ENCODE measurements around the gene DOK6.

- TF ChIP-seq POLR2A (IDR thresholded peaks at IDR 0.05; ENCODE audit: low read length) (no peak), GATA1 (IDR thresholded peaks at IDR 0.05; ENCODE audit: low read depth, low read length) (no peak)
Measured at GRCh38 chr18:69659142-69659651, 258.5 kb downstream of the DOK6 start.

All from erythroblast (primary cell).